PFSK-1 (cell line): Measurements from ENCODE around the gene HS1BP3.

ENCODE experiments used
- POLR2AphosphoS5 ChIP-seq: IDR thresholded peaks from 2 replicates; pipeline ENCODE4 v1.6.1; 2012; ENCODE audit warnings: low read depth, mild to moderate bottlenecking, control low read depth, low read length, moderate library complexity
- REST ChIP-seq, 2 experiments: IDR thresholded peaks; 2 replicates each; pipeline versions ENCODE4 v1.6.1 to v1.8.0; 2011 to 2012; ENCODE audit warnings: low read depth in 2 of 2, low read length in 2 of 2, control low read depth in 1 of 2, inconsistent platforms in 1 of 2, mild to moderate bottlenecking in 1 of 2, moderate library complexity in 1 of 2; ENCODE audit not compliant: insufficient read depth in 1 of 2
- SIN3A ChIP-seq: IDR thresholded peaks from 2 replicates; pipeline ENCODE4 v1.6.1; 2012; ENCODE audit warnings: mild to moderate bottlenecking, low read length, moderate library complexity, borderline replicate concordance; ENCODE audit not compliant: insufficient read depth
- TAF1 ChIP-seq: IDR thresholded peaks from 2 replicates; pipeline ENCODE4 v1.6.1; 2012; ENCODE audit warnings: low read length, control low read depth, borderline replicate concordance; ENCODE audit not compliant: insufficient read depth

- no peak for TF ChIP-seq POLR2AphosphoS5
- no peak for TF ChIP-seq TAF1
- TF ChIP-seq SIN3A, result no peak
- TF ChIP-seq REST (IDR thresholded peaks at IDR 0.05; ENCODE audit: insufficient read depth in 1 of 2, low read depth in 2 of 2, low read length in 2 of 2), result no peak
Measured at GRCh38 chr2:20666304-20667150, 15.6 kb upstream of the HS1BP3 start, which contains the start of gene GDF7.
